AG09319 (cell line): ENCODE results near the gene GLS.

Experiments
- DNase-seq: peaks from one replicate; pipeline ENCODE4 v3.0.0-alpha.2; 2010; ENCODE audit warnings: low read depth; ENCODE audit errors: extremely low read depth
- CTCF ChIP-seq: IDR thresholded peaks from 2 replicates; pipeline ENCODE4 v1.5.1; 2011; ENCODE audit warnings: low read depth, mild to moderate bottlenecking, inconsistent platforms, low read length, moderate library complexity

Gene GLS

GRCh38 chr2:191001032-191001431 lies 120.4 kb downstream of the GLS start:
- no peak for DNase-seq
- no peak for TF ChIP-seq CTCF

GRCh38 chr2:191001624-191002023 lies 121.0 kb downstream of the GLS start:
- TF ChIP-seq CTCF: no peak

GRCh38 chr2:191003405-191004309 lies 123.0 kb downstream of the GLS start:
- no peak for DNase-seq
- no peak for TF ChIP-seq CTCF

More at GRCh38 chr2:191001624-191002023, 121.0 kb downstream of the GLS start:
- DNase-seq: no peak

GRCh38 chr2:191006297-191006696 lies 125.7 kb downstream of the GLS start:
- DNase-seq: no peak
- no peak for TF ChIP-seq CTCF

- TF ChIP-seq CTCF: no peak
- DNase-seq: no peak
Measured at GRCh38 chr2:191006997-191007783, 126.6 kb downstream of the GLS start.

- DNase-seq: no peak
- no peak for TF ChIP-seq CTCF
Measured at GRCh38 chr2:191008286-191008685, 127.7 kb downstream of the GLS start.
